HG02852 (cell line): ENCODE measurements around the gene TNIP2.

Source experiments
- ATAC-seq: cut with Tn5 transposase; IDR thresholded peaks from one replicate; pipeline ENCODE4 v1.9.1; 2021; ENCODE audit warnings: mild to moderate bottlenecking, moderate library complexity; ENCODE audit not compliant: unreplicated experiment

The TNIP2 gene

GRCh38 chr4:2725380-2725779, 30.8 kb downstream of the TNIP2 start:
- ATAC-seq = no peak

- ATAC-seq = no peak
These were observed 32.4 kb downstream of the TNIP2 start for GRCh38 chr4:2723751-2724150.

GRCh38 chr4:2722033-2722432, 34.1 kb downstream of the TNIP2 start:
- ATAC-seq = no peak

GRCh38 chr4:2721586-2721985, 34.5 kb downstream of the TNIP2 start:
- ATAC-seq = no peak

- ATAC-seq = no peak
These were observed 39.9 kb downstream of the TNIP2 start for GRCh38 chr4:2716236-2716635.

GRCh38 chr4:2715426-2715825, 40.7 kb downstream of the TNIP2 start:
- ATAC-seq = no peak

GRCh38 chr4:2714918-2715317, 41.2 kb downstream of the TNIP2 start:
- ATAC-seq = no peak

- ATAC-seq = no peak
These were observed 41.9 kb downstream of the TNIP2 start for GRCh38 chr4:2714061-2714770.

- ATAC-seq = no peak
These were observed 42.8 kb downstream of the TNIP2 start for GRCh38 chr4:2713337-2713736.

- no peak for ATAC-seq
These were observed 43.8 kb downstream of the TNIP2 start for GRCh38 chr4:2712261-2712842.

GRCh38 chr4:2702770-2703169, 53.4 kb downstream of the TNIP2 start:
- ATAC-seq = no peak

- no peak for ATAC-seq
These were observed 53.8 kb downstream of the TNIP2 start for GRCh38 chr4:2702361-2702760.

- ATAC-seq = no peak
These were observed 56.1 kb downstream of the TNIP2 start for GRCh38 chr4:2700031-2700430.

- ATAC-seq = no peak
These were observed 56.6 kb downstream of the TNIP2 start for GRCh38 chr4:2699534-2699933.

GRCh38 chr4:2698951-2699505, 57.1 kb downstream of the TNIP2 start:
- no peak for ATAC-seq

GRCh38 chr4:2698504-2698903, 57.6 kb downstream of the TNIP2 start:
- ATAC-seq = no peak

- no peak for ATAC-seq
These were observed 58.1 kb downstream of the TNIP2 start for GRCh38 chr4:2697995-2698414.

- peak; percentile 91 for ATAC-seq
These were observed 59.7 kb downstream of the TNIP2 start for GRCh38 chr4:2696423-2696822.

- ATAC-seq = no peak
These were observed 60.6 kb downstream of the TNIP2 start for GRCh38 chr4:2695346-2696060.

- ATAC-seq = no peak
These were observed 61.4 kb downstream of the TNIP2 start for GRCh38 chr4:2694691-2695090.

GRCh38 chr4:2691952-2692435, 64.1 kb downstream of the TNIP2 start:
- no peak for ATAC-seq
